ENCODE data around the gene FBXO34.
"Not testable (repeated sequence)": the region's sequence is repeated elsewhere in the genome, so short reads cannot be mapped to it uniquely, and the experiment has no call there.

Gene FBXO34

DNA sequence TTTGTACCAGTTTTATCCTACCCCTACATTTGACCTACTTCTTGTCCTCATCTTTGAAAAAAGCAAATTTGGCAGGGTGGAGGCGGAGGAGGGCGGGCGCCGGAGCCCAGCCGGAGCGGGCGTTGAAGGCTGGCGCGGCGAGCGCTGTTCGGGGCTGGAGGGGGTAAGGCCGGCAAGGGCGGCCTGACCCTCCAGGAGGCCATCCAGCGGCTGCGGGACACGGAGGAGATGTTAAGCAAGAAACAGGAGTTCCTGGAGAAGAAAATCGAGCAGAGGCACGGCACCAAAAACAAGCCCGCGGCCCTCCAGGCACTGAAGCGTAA, 27.2 kb downstream of the FBXO34 start:
- no peak overlapping the region for H3K27ac ChIP-seq (ENCODE audit: low read depth, low read length)
- H3K4me3 ChIP-seq (ENCODE audit: low read depth in 1 of 2, low read length in 2 of 2) = no peak overlapping the region
- H3K36me3 ChIP-seq (ENCODE audit: insufficient read depth, low read length) = no peaks in the 10 kb centered on the region
- H3K4me1 ChIP-seq (ENCODE audit: insufficient read depth, low read length) = peaks cover 19% of the 10 kb centered on the region
- no peaks in the 10 kb centered on the region for H3K27me3 ChIP-seq (ENCODE audit: control insufficient read depth in 1 of 2, insufficient read depth in 2 of 2, low read length in 2 of 2)
- no peaks in the 10 kb centered on the region for H3K9me3 ChIP-seq (ENCODE audit: low read length)
- H3K9ac ChIP-seq (ENCODE audit: low read length) = no peak overlapping the region

GRCh38 chr14:55301437-55302121, 30.4 kb downstream of the FBXO34 start:
- H3K36me3 ChIP-seq (ENCODE audit: insufficient read depth, low read length) = no peaks in the 10 kb centered on the region
- H3K27ac ChIP-seq (ENCODE audit: low read depth, low read length) = no peak overlapping the region
- no peaks in the 10 kb centered on the region for H3K27me3 ChIP-seq (ENCODE audit: control insufficient read depth in 1 of 2, insufficient read depth in 2 of 2, low read length in 2 of 2)
- no peak overlapping the region for H3K9ac ChIP-seq (ENCODE audit: low read length)
- H3K9me3 ChIP-seq (ENCODE audit: low read length) = no peaks in the 10 kb centered on the region
- H3K4me1 ChIP-seq (ENCODE audit: insufficient read depth, low read length) = peaks cover 25% of the 10 kb centered on the region
- no peak overlapping the region for H3K4me3 ChIP-seq (ENCODE audit: low read depth in 1 of 2, low read length in 2 of 2)

- Histone ChIP-seq H3K9ac (ENCODE audit: low read length) (no peak overlapping the region), H3K4me1 (ENCODE audit: insufficient read depth, low read length) (peaks cover 25% of the 10 kb centered on the region), H3K27me3 (ENCODE audit: control insufficient read depth in 1 of 2, insufficient read depth in 2 of 2, low read length in 2 of 2) (no peaks in the 10 kb centered on the region)
Observed at GRCh38 chr14:55302367-55303124, 31.3 kb downstream of the FBXO34 start.

DNA sequence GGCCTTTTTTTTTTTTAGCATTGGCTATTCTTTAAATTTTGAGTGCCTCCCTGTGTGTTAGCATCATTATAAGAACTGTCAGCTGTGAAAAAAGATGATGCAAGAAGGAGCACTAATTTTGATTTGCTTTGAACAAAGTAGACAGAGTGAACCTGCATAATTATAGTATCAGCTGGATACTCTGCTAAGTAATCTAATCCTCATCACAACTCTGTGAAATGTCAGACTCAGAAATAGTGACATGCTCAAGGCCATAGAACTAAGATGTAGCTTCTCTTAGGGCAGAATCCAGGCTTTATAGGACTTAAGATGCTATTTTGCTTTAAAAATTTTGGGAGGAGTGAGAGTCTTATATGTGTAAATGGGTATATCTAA, 31.9 kb downstream of the FBXO34 start:
- Histone ChIP-seq H3K36me3 (ENCODE audit: insufficient read depth, low read length) (no peaks in the 10 kb centered on the region), H3K27ac (ENCODE audit: low read depth, low read length) (no peak overlapping the region), H3K27me3 (ENCODE audit: control insufficient read depth in 1 of 2, insufficient read depth in 2 of 2, low read length in 2 of 2) (no peaks in the 10 kb centered on the region), H3K4me3 (ENCODE audit: low read depth in 1 of 2, low read length in 2 of 2) (no peak overlapping the region), H3K9me3 (ENCODE audit: low read length) (no peaks in the 10 kb centered on the region), H3K4me1 (ENCODE audit: insufficient read depth, low read length) (peaks cover 25% of the 10 kb centered on the region), H3K9ac (ENCODE audit: low read length) (no peak overlapping the region)

More at GRCh38 chr14:55302367-55303124, 31.3 kb downstream of the FBXO34 start:
- no peak overlapping the region for H3K4me3 ChIP-seq (ENCODE audit: low read depth in 1 of 2, low read length in 2 of 2)
- no peaks in the 10 kb centered on the region for H3K36me3 ChIP-seq (ENCODE audit: insufficient read depth, low read length)
- no peak overlapping the region for H3K27ac ChIP-seq (ENCODE audit: low read depth, low read length)
- H3K9me3 ChIP-seq (ENCODE audit: low read length) = no peaks in the 10 kb centered on the region

- Histone ChIP-seq H3K4me3 (ENCODE audit: low read depth in 1 of 2, low read length in 2 of 2) (no peak overlapping the region), H3K9me3 (ENCODE audit: low read length) (no peaks in the 10 kb centered on the region), H3K27me3 (ENCODE audit: control insufficient read depth in 1 of 2, insufficient read depth in 2 of 2, low read length in 2 of 2) (no peaks in the 10 kb centered on the region), H3K36me3 (ENCODE audit: insufficient read depth, low read length) (no peaks in the 10 kb centered on the region), H3K4me1 (ENCODE audit: insufficient read depth, low read length) (peaks cover 25% of the 10 kb centered on the region), H3K9ac (ENCODE audit: low read length) (no peak overlapping the region), H3K27ac (ENCODE audit: low read depth, low read length) (no peak overlapping the region)
Observed at GRCh38 chr14:55303691-55304145, 32.5 kb downstream of the FBXO34 start.

- no peaks in the 10 kb centered on the region for H3K9me3 ChIP-seq (ENCODE audit: low read length)
- H3K27ac ChIP-seq (ENCODE audit: low read depth, low read length) = no peak overlapping the region
- H3K9ac ChIP-seq (ENCODE audit: low read length) = no peak overlapping the region
- H3K36me3 ChIP-seq (ENCODE audit: insufficient read depth, low read length) = no peaks in the 10 kb centered on the region
- H3K27me3 ChIP-seq (ENCODE audit: control insufficient read depth in 1 of 2, insufficient read depth in 2 of 2, low read length in 2 of 2) = no peaks in the 10 kb centered on the region
- H3K4me3 ChIP-seq (ENCODE audit: low read depth in 1 of 2, low read length in 2 of 2) = no peak overlapping the region
- peaks cover 18% of the 10 kb centered on the region for H3K4me1 ChIP-seq (ENCODE audit: insufficient read depth, low read length)
Observed at GRCh38 chr14:55306938-55307589, 35.8 kb downstream of the FBXO34 start.

- Histone ChIP-seq H3K4me1 (ENCODE audit: insufficient read depth, low read length) (peaks cover 6% of the 10 kb centered on the region), H3K27me3 (ENCODE audit: control insufficient read depth in 1 of 2, insufficient read depth in 2 of 2, low read length in 2 of 2) (no peaks in the 10 kb centered on the region), H3K27ac (ENCODE audit: low read depth, low read length) (no peak overlapping the region), H3K9me3 (ENCODE audit: low read length) (no peaks in the 10 kb centered on the region), H3K9ac (ENCODE audit: low read length) (no peak overlapping the region), H3K4me3 (ENCODE audit: low read depth in 1 of 2, low read length in 2 of 2) (no peak overlapping the region), H3K36me3 (ENCODE audit: insufficient read depth, low read length) (no peaks in the 10 kb centered on the region)
Observed at GRCh38 chr14:55309154-55309553, 37.9 kb downstream of the FBXO34 start.

GRCh38 chr14:55309761-55310365, 38.6 kb downstream of the FBXO34 start:
- Histone ChIP-seq H3K27me3 (ENCODE audit: control insufficient read depth in 1 of 2, insufficient read depth in 2 of 2, low read length in 2 of 2) (no peaks in the 10 kb centered on the region), H3K36me3 (ENCODE audit: insufficient read depth, low read length) (no peaks in the 10 kb centered on the region), H3K4me1 (ENCODE audit: insufficient read depth, low read length) (peaks cover 6% of the 10 kb centered on the region), H3K27ac (ENCODE audit: low read depth, low read length) (no peak overlapping the region), H3K9me3 (ENCODE audit: low read length) (no peaks in the 10 kb centered on the region), H3K4me3 (ENCODE audit: low read depth in 1 of 2, low read length in 2 of 2) (no peak overlapping the region), H3K9ac (ENCODE audit: low read length) (no peak overlapping the region)

DNA sequence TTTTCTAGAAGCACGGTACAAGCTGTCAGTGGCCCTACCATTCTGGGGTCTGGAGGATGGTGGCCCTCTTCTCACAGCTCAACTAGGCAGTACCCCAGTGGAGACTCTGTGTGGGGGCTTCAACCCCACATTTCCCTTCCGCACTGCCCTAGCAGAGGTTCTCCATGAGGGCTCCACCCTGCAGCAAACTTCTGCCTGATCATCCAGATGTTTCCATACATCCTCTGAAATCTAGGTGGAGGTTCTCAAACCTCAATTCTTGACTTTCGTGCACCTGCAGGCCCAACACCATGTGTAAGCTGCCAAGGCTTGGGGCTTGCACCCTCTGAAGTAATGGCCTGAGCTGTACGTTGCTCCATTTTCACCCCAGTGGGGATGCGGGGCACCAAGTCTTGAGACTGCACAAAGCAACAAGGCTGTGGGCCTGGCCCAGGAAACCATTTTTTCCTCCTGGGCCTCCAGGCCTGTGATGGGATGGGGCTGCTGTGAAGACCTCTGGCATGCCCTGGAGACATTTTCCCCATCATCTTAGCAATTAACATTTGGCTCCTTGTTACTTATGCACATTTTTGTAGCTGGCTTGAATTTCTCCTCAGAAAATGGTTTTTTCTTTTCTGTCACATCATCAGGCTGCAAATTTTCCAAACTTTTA, 41.3 kb downstream of the FBXO34 start:
- not testable (repeated sequence) for H3K27me3 ChIP-seq (ENCODE audit: control insufficient read depth in 1 of 2, insufficient read depth in 2 of 2, low read length in 2 of 2); H3K9ac ChIP-seq (ENCODE audit: low read length); H3K27ac ChIP-seq (ENCODE audit: low read depth, low read length); H3K4me1 ChIP-seq (ENCODE audit: insufficient read depth, low read length); H3K36me3 ChIP-seq (ENCODE audit: insufficient read depth, low read length); H3K9me3 ChIP-seq (ENCODE audit: low read length); H3K4me3 ChIP-seq (ENCODE audit: low read depth in 1 of 2, low read length in 2 of 2)

GRCh38 chr14:55313480-55313879, 42.3 kb downstream of the FBXO34 start:
- Histone ChIP-seq H3K36me3 (ENCODE audit: insufficient read depth, low read length) (peaks cover 6% of the 10 kb centered on the region), H3K27me3 (ENCODE audit: control insufficient read depth in 1 of 2, insufficient read depth in 2 of 2, low read length in 2 of 2) (no peaks in the 10 kb centered on the region), H3K4me1 (ENCODE audit: insufficient read depth, low read length) (no peaks in the 10 kb centered on the region)

DNA sequence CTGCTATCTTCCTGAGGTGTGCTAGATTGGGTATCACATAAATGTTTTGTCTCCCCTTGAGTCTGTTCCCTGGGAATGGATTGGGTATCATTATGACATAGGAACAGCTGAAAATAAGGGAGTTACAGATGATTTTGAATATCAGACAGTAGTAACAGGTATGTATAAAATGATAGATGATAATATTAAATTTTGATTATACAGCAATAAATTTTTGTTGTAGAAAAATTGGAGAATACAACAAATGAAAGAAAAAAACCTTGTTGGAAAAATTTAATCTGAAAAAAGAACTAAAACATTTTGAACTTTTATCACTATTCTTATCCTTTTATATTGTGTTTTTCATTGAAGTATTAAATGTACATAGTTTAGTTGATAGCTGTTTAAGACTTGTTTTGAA, 43.2 kb downstream of the FBXO34 start:
- no peak overlapping the region for H3K4me3 ChIP-seq (ENCODE audit: low read depth in 1 of 2, low read length in 2 of 2)
- H3K9ac ChIP-seq (ENCODE audit: low read length) = no peak overlapping the region
- peaks cover 6% of the 10 kb centered on the region for H3K36me3 ChIP-seq (ENCODE audit: insufficient read depth, low read length)
- no peaks in the 10 kb centered on the region for H3K4me1 ChIP-seq (ENCODE audit: insufficient read depth, low read length)
- no peak overlapping the region for H3K27ac ChIP-seq (ENCODE audit: low read depth, low read length)
- no peaks in the 10 kb centered on the region for H3K9me3 ChIP-seq (ENCODE audit: low read length)
- H3K27me3 ChIP-seq (ENCODE audit: control insufficient read depth in 1 of 2, insufficient read depth in 2 of 2, low read length in 2 of 2) = no peaks in the 10 kb centered on the region

More at GRCh38 chr14:55313480-55313879, 42.3 kb downstream of the FBXO34 start:
- Histone ChIP-seq H3K27ac (ENCODE audit: low read depth, low read length) (no peak overlapping the region), H3K4me3 (ENCODE audit: low read depth in 1 of 2, low read length in 2 of 2) (no peak overlapping the region), H3K9me3 (ENCODE audit: low read length) (no peaks in the 10 kb centered on the region), H3K9ac (ENCODE audit: low read length) (no peak overlapping the region)

Data from muscle layer of colon (tissue), 2 donors.